HEK293 (cell line): ENCODE data around the gene NATD1.

Experiments used
- GLIS1 ChIP-seq: fragments of 450-650 bp; formaldehyde crosslinking; IDR thresholded peaks from 2 replicates; pipeline ENCODE4 v1.5.1; 2016; ENCODE audit warnings: missing biosample characterization, missing genetic modification characterization
- IKZF3 ChIP-seq: fragments of 450-650 bp; IDR thresholded peaks from 2 replicates; pipeline ENCODE4 v1.5.0; 2018; ENCODE audit warnings: missing biosample characterization, mild to moderate bottlenecking, missing genetic modification characterization, moderate library complexity
- KLF1 ChIP-seq: fragments of 450-650 bp; formaldehyde crosslinking; IDR thresholded peaks from 2 replicates; pipeline ENCODE4 v1.5.1; 2016; ENCODE audit warnings: missing biosample characterization, missing genetic modification characterization
- KLF10 ChIP-seq: fragments of 450-650 bp; IDR thresholded peaks from 2 replicates; pipeline ENCODE4 v1.5.1; 2018; ENCODE audit warnings: missing biosample characterization, mild to moderate bottlenecking, missing genetic modification characterization
- MYNN ChIP-seq: fragments of 450-650 bp; formaldehyde crosslinking; IDR thresholded peaks from 2 replicates; pipeline ENCODE4 v1.5.1; 2016; ENCODE audit warnings: missing biosample characterization, missing genetic modification characterization, borderline replicate concordance
- TCF7L2 ChIP-seq: IDR thresholded peaks from 2 replicates; pipeline ENCODE4 v1.6.1; 2011; ENCODE audit warnings: low read depth, mild to moderate bottlenecking, inconsistent platforms, low read length, moderate library complexity, borderline replicate concordance
- ZFP41 ChIP-seq: fragments of 450-650 bp; formaldehyde crosslinking; IDR thresholded peaks from 2 replicates; pipeline ENCODE4 v1.5.1; 2016; ENCODE audit warnings: missing biosample characterization, missing genetic modification characterization, borderline replicate concordance
- ZIC2 ChIP-seq: fragments of 450-650 bp; formaldehyde crosslinking; IDR thresholded peaks from 2 replicates; pipeline ENCODE4 v1.5.1; 2016; ENCODE audit warnings: missing biosample characterization, missing genetic modification characterization
- ZNF10 ChIP-seq: fragments of 450-650 bp; formaldehyde crosslinking; IDR thresholded peaks from 2 replicates; pipeline ENCODE4 v1.5.1; 2017; ENCODE audit warnings: missing biosample characterization, missing genetic modification characterization
- ZNF121 ChIP-seq: fragments of 450-650 bp; formaldehyde crosslinking; IDR thresholded peaks from 2 replicates; pipeline ENCODE4 v1.5.1; 2016; ENCODE audit warnings: missing biosample characterization, missing genetic modification characterization
- ZNF133 ChIP-seq: fragments of 450-650 bp; formaldehyde crosslinking; IDR thresholded peaks from 2 replicates; pipeline ENCODE4 v1.5.1; 2016; ENCODE audit warnings: missing biosample characterization, missing genetic modification characterization
- ZNF169 ChIP-seq: fragments of 450-650 bp; formaldehyde crosslinking; IDR thresholded peaks from 2 replicates; pipeline ENCODE4 v1.5.1; 2016; ENCODE audit warnings: missing biosample characterization, missing genetic modification characterization
- ZNF184 ChIP-seq: fragments of 450-650 bp; IDR thresholded peaks from 2 replicates; pipeline ENCODE4 v1.5.1; 2018; ENCODE audit warnings: missing biosample characterization, mild to moderate bottlenecking, missing genetic modification characterization
- ZNF24 ChIP-seq: fragments of 450-650 bp; formaldehyde crosslinking; IDR thresholded peaks from 2 replicates; pipeline ENCODE4 v1.5.1; 2016; ENCODE audit warnings: missing biosample characterization, missing genetic modification characterization
- ZNF248 ChIP-seq: fragments of 450-650 bp; formaldehyde crosslinking; IDR thresholded peaks from 2 replicates; pipeline ENCODE4 v1.5.1; 2017; ENCODE audit warnings: missing biosample characterization, missing genetic modification characterization
- ZNF311 ChIP-seq: fragments of 450-650 bp; formaldehyde crosslinking; IDR thresholded peaks from 2 replicates; pipeline ENCODE4 v1.5.1; 2017; ENCODE audit warnings: missing biosample characterization, missing genetic modification characterization, borderline replicate concordance
- ZNF501 ChIP-seq: fragments of 450-650 bp; formaldehyde crosslinking; IDR thresholded peaks from 2 replicates; pipeline ENCODE4 v1.5.1; 2016; ENCODE audit warnings: missing biosample characterization, missing genetic modification characterization
- ZNF596 ChIP-seq: fragments of 450-650 bp; IDR thresholded peaks from 2 replicates; pipeline ENCODE4 v1.5.0; 2018; ENCODE audit warnings: missing biosample characterization, mild to moderate bottlenecking, missing genetic modification characterization, moderate library complexity
- ZNF626 ChIP-seq: fragments of 450-650 bp; sonication (Bioruptor Pico); formaldehyde crosslinking; IDR thresholded peaks from 2 replicates; pipeline ENCODE4 v1.5.1; 2018; ENCODE audit warnings: missing biosample characterization, missing genetic modification characterization, inconsistent platforms
- ZNF701 ChIP-seq: fragments of 450-650 bp; formaldehyde crosslinking; IDR thresholded peaks from 2 replicates; pipeline ENCODE4 v1.5.1; 2016; ENCODE audit warnings: missing biosample characterization, missing genetic modification characterization
- ZNF768 ChIP-seq: fragments of 450-650 bp; formaldehyde crosslinking; IDR thresholded peaks from 2 replicates; pipeline ENCODE4 v1.5.1; 2018; ENCODE audit warnings: missing biosample characterization, mild to moderate bottlenecking, missing genetic modification characterization
- ZNF785 ChIP-seq: fragments of 450-650 bp; formaldehyde crosslinking; IDR thresholded peaks from 2 replicates; pipeline ENCODE4 v1.5.1; 2016; ENCODE audit warnings: missing biosample characterization, missing genetic modification characterization
- ZNF791 ChIP-seq: fragments of 450-650 bp; formaldehyde crosslinking; IDR thresholded peaks from 2 replicates; pipeline ENCODE4 v1.5.1; 2016; ENCODE audit warnings: missing biosample characterization, missing genetic modification characterization
- ZXDB ChIP-seq: fragments of 450-650 bp; formaldehyde crosslinking; IDR thresholded peaks from 2 replicates; pipeline ENCODE4 v1.5.1; 2016; ENCODE audit warnings: missing biosample characterization, missing genetic modification characterization
- TF ChIP-seq, protein P1 (sequence below): fragments of 450-650 bp; formaldehyde crosslinking; IDR thresholded peaks from 2 replicates; pipeline ENCODE4 v1.5.1; 2016; ENCODE audit warnings: missing biosample characterization, missing genetic modification characterization
- TF ChIP-seq, protein P2 (sequence below): fragments of 450-650 bp; formaldehyde crosslinking; IDR thresholded peaks from 2 replicates; pipeline ENCODE4 v1.5.1; 2016; ENCODE audit warnings: missing biosample characterization, missing genetic modification characterization
- TF ChIP-seq, protein P3 (sequence below): fragments of 450-650 bp; formaldehyde crosslinking; IDR thresholded peaks from 2 replicates; pipeline ENCODE4 v1.5.1; 2016; ENCODE audit warnings: missing biosample characterization, missing genetic modification characterization, borderline replicate concordance
- TF ChIP-seq, protein P4 (sequence below): fragments of 450-650 bp; formaldehyde crosslinking; IDR thresholded peaks from 2 replicates; pipeline ENCODE4 v1.5.1; 2017; ENCODE audit warnings: missing biosample characterization, missing genetic modification characterization
- TF ChIP-seq, protein P5 (sequence below): fragments of 450-650 bp; formaldehyde crosslinking; IDR thresholded peaks from 2 replicates; pipeline ENCODE4 v1.5.1; 2016; ENCODE audit warnings: missing biosample characterization, missing genetic modification characterization

NATD1 gene

DNA sequence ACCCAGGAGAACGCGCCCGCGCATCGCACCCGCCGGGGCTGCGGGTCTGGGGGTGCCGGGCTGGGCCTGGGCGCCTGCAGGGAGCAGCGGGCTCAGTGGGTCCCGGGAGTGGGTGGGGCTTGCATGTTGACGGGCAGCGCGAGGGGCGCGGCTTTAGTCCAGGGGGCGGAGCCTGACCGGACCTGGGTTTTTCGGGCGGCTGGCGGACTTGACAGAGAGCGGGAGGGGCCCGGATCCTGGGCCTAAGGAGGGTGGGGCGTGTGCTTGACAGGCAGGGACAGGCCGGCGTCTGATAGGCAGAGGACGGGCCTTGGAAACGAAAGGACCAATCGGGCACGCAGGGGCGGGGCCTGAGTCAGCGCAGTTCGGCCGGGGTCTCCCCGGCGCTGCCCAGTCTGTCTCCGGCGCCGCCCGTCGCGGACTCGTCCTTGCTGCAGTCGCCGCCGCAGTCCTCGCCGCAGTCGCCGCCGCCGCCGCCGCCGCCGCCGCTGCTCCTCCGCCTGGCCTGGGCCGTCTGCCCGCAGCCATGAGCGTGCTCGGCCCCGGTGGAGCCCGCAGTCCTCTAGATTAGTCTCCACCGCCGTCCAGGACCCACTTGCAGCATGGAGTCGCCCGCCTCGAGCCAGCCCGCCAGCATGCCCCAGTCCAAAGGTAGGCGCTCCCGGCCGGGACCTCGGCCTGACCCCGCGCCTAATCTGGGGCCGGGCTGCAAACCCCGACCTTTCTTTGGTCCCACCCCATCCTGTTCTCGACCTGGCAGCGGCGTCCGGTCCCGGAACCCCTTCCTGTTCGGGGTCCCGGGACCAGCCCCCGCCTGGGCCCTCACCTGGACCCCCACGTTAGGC, 31.3 kb upstream of the NATD1 start, which contains the start of gene MAP2K3 (continued):
- TF ChIP-seq, protein P1, sequence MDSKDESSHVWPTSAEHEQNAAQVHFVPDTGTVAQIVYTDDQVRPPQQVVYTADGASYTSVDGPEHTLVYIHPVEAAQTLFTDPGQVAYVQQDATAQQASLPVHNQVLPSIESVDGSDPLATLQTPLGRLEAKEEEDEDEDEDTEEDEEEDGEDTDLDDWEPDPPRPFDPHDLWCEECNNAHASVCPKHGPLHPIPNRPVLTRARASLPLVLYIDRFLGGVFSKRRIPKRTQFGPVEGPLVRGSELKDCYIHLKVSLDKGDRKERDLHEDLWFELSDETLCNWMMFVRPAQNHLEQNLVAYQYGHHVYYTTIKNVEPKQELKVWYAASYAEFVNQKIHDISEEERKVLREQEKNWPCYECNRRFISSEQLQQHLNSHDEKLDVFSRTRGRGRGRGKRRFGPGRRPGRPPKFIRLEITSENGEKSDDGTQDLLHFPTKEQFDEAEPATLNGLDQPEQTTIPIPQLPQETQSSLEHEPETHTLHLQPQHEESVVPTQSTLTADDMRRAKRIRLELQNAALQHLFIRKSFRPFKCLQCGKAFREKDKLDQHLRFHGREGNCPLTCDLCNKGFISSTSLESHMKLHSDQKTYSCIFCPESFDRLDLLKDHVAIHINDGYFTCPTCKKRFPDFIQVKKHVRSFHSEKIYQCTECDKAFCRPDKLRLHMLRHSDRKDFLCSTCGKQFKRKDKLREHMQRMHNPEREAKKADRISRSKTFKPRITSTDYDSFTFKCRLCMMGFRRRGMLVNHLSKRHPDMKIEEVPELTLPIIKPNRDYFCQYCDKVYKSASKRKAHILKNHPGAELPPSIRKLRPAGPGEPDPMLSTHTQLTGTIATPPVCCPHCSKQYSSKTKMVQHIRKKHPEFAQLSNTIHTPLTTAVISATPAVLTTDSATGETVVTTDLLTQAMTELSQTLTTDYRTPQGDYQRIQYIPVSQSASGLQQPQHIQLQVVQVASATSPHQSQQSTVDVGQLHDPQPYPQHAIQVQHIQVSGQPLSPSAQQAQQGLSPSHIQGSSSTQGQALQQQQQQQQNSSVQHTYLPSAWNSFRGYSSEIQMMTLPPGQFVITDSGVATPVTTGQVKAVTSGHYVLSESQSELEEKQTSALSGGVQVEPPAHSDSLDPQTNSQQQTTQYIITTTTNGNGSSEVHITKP (tag by site-specific recombination): peak; percentile 89
- TF ChIP-seq ZNF701 (tag by site-specific recombination): no peak
- TF ChIP-seq ZNF248 (tag by site-specific recombination): no peak
- no peak for TF ChIP-seq ZNF10 (tag by site-specific recombination)
- no peak for TF ChIP-seq IKZF3
- TF ChIP-seq ZNF311: no peak
- TF ChIP-seq, protein P2, sequence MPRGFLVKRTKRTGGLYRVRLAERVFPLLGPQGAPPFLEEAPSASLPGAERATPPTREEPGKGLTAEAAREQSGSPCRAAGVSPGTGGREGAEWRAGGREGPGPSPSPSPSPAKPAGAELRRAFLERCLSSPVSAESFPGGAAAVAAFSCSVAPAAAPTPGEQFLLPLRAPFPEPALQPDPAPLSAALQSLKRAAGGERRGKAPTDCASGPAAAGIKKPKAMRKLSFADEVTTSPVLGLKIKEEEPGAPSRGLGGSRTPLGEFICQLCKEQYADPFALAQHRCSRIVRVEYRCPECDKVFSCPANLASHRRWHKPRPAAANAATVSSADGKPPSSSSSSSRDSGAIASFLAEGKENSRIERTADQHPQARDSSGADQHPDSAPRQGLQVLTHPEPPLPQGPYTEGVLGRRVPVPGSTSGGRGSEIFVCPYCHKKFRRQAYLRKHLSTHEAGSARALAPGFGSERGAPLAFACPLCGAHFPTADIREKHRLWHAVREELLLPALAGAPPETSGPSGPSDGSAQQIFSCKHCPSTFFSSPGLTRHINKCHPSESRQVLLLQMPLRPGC (tag by site-specific recombination): no peak
- peak; percentile 45; the same call in 1 of the 2 replicates for TF ChIP-seq ZIC2 (tag by site-specific recombination)
- TF ChIP-seq, protein P3, sequence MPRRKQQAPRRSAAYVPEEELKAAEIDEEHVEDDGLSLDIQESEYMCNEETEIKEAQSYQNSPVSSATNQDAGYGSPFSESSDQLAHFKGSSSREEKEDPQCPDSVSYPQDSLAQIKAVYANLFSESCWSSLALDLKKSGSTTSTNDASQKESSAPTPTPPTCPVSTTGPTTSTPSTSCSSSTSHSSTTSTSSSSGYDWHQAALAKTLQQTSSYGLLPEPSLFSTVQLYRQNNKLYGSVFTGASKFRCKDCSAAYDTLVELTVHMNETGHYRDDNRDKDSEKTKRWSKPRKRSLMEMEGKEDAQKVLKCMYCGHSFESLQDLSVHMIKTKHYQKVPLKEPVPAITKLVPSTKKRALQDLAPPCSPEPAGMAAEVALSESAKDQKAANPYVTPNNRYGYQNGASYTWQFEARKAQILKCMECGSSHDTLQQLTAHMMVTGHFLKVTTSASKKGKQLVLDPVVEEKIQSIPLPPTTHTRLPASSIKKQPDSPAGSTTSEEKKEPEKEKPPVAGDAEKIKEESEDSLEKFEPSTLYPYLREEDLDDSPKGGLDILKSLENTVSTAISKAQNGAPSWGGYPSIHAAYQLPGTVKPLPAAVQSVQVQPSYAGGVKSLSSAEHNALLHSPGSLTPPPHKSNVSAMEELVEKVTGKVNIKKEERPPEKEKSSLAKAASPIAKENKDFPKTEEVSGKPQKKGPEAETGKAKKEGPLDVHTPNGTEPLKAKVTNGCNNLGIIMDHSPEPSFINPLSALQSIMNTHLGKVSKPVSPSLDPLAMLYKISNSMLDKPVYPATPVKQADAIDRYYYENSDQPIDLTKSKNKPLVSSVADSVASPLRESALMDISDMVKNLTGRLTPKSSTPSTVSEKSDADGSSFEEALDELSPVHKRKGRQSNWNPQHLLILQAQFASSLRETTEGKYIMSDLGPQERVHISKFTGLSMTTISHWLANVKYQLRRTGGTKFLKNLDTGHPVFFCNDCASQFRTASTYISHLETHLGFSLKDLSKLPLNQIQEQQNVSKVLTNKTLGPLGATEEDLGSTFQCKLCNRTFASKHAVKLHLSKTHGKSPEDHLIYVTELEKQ (tag by site-specific recombination): no peak
- no peak for TF ChIP-seq ZNF121 (tag by site-specific recombination)
- TF ChIP-seq ZNF133 (tag by site-specific recombination): no peak
- TF ChIP-seq ZNF596 (tag by site-specific recombination): 0 out of 2 replicates have a peak, but pooled peaks have one; percentile 24
- no peak for TF ChIP-seq ZNF626 (tag by site-specific recombination)
- peak; percentile 53; the same call in 1 of the 2 replicates for TF ChIP-seq KLF10 (tag by site-specific recombination)
- no peak for TF ChIP-seq ZNF785 (tag by site-specific recombination)
- TF ChIP-seq ZNF791 (tag by site-specific recombination): no peak
- TF ChIP-seq, protein P4, sequence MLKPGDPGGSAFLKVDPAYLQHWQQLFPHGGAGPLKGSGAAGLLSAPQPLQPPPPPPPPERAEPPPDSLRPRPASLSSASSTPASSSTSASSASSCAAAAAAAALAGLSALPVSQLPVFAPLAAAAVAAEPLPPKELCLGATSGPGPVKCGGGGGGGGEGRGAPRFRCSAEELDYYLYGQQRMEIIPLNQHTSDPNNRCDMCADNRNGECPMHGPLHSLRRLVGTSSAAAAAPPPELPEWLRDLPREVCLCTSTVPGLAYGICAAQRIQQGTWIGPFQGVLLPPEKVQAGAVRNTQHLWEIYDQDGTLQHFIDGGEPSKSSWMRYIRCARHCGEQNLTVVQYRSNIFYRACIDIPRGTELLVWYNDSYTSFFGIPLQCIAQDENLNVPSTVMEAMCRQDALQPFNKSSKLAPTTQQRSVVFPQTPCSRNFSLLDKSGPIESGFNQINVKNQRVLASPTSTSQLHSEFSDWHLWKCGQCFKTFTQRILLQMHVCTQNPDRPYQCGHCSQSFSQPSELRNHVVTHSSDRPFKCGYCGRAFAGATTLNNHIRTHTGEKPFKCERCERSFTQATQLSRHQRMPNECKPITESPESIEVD: no peak
- TF ChIP-seq KLF1 (tag by site-specific recombination): no peak
- TF ChIP-seq TCF7L2: no peak
- no peak; the same call in 1 of the 2 replicates for TF ChIP-seq GLIS1 (tag by site-specific recombination)
- TF ChIP-seq MYNN (tag by site-specific recombination): no peak
- TF ChIP-seq ZXDB: no peak
- no peak for TF ChIP-seq ZFP41 (tag by site-specific recombination)
- no peak for TF ChIP-seq ZNF501 (tag by site-specific recombination)
- no peak for TF ChIP-seq ZNF24 (tag by site-specific recombination)
- no peak for TF ChIP-seq ZNF768 (tag by site-specific recombination)
- TF ChIP-seq ZNF169 (tag by site-specific recombination): no peak
- TF ChIP-seq, protein P5, sequence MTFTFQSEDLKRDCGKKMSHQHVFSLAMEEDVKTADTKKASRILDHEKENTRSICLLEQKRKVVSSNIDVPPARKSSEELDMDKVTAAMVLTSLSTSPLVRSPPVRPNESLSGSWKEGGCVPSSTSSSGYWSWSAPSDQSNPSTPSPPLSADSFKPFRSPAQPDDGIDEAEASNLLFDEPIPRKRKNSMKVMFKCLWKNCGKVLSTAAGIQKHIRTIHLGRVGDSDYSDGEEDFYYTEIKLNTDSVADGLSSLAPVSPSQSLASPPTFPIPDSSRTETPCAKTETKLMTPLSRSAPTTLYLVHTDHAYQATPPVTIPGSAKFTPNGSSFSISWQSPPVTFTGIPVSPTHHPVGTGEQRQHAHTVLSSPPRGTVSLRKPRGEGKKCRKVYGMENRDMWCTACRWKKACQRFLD (tag by site-specific recombination): no peak
- TF ChIP-seq ZNF184 (tag by site-specific recombination): no peak
